ENCODE results near the gene PRRC2A.

The PRRC2A gene

DNA sequence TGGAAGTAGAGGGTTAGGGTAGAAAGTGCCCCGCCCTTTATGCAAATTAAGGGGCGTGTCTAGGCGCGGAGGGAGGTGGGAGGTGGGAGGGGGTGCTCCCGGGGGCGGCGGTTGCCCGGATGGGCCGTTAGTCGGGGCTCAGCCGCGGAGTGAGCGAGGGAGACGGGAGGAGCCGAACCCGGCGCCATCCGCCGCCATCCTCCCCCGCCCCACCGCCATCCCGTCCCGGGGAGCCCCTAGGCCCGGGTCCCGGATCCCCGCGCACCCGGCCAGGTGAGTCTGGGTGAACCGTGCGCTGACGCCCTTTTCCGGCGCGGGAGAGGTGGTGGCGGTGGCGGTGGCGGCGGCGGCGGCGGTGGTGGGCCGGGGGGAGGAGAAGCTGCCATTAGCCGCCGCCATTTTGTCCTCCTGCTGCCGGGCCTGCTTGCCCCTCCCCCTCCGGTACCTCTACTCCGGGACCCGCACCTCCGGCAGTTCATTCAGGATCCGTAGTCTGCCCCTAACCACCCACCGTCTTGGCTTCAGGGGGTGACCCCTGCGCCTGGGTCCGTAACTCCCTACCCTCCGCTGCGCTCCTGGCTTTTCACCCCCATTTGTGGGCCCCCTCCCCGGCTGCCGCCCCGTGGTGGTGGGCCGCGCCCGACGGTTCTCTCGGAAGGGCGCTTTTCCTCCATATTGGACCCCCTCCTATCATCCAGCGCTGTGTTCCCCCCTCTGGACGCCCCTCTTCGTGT lies at the start of gene PRRC2A (continued):
- TF ChIP-seq ZNF549 (tag by site-specific recombination; IDR thresholded peaks at IDR 0.05) (no peak), ZNF169 (tag by site-specific recombination; IDR thresholded peaks at IDR 0.05) (no peak), GFI1B (tag by site-specific recombination; IDR thresholded peaks at IDR 0.05) (no peak), YY1 (tag by site-specific recombination; IDR thresholded peaks at IDR 0.05) (peak; percentile 99), ZNF335 (tag by site-specific recombination; conservative IDR thresholded peaks at IDR 0.05) (no peak; the same call in 1 of the 2 replicates), BCL6B (tag by site-specific recombination; IDR thresholded peaks at IDR 0.05) (no peak), ZNF221 (tag by site-specific recombination; IDR thresholded peaks at IDR 0.05; ENCODE audit: borderline replicate concordance) (no peak), ZNF138 (tag by site-specific recombination; IDR thresholded peaks at IDR 0.05; ENCODE audit: borderline replicate concordance) (no peak), ZNF426 (tag by site-specific recombination; IDR thresholded peaks at IDR 0.05) (0 out of 2 replicates have a peak, but pooled peaks have one; percentile 3), ZNF530 (tag by site-specific recombination; IDR thresholded peaks at IDR 0.05; ENCODE audit: low read depth) (no peak), ZNF394 (tag by site-specific recombination; IDR thresholded peaks at IDR 0.05; ENCODE audit: borderline replicate concordance) (peak; percentile 81; the same call in 1 of the 2 replicates), ZNF792 (tag by site-specific recombination; IDR thresholded peaks at IDR 0.05) (0 out of 2 replicates have a peak, but pooled peaks have one; percentile 40), TRIM28 (IDR thresholded peaks at IDR 0.05; ENCODE audit: borderline replicate concordance, low read length) (no peak), ZNF366 (tag by site-specific recombination; conservative IDR thresholded peaks at IDR 0.05) (no peak), ZFP3 (tag by site-specific recombination; IDR thresholded peaks at IDR 0.05; ENCODE audit: low read depth) (no peak), ZNF830 (tag by site-specific recombination; IDR thresholded peaks at IDR 0.05; ENCODE audit: low read depth) (no peak), ZNF555 (tag by site-specific recombination; conservative IDR thresholded peaks at IDR 0.05) (no peak), ZNF513 (tag by site-specific recombination; IDR thresholded peaks at IDR 0.05) (peak; percentile 45), ZSCAN16 (tag by site-specific recombination; IDR thresholded peaks at IDR 0.05) (peak; percentile 63; the same call in 1 of the 2 replicates), ZNF146 (tag by site-specific recombination; IDR thresholded peaks at IDR 0.05) (peak; percentile 58), ZNF670 (tag by site-specific recombination; IDR thresholded peaks at IDR 0.05; ENCODE audit: low read depth) (no peak), BCL11A (tag by site-specific recombination; IDR thresholded peaks at IDR 0.05; ENCODE audit: low read depth) (no peak), ZFHX2 (tag by site-specific recombination; conservative IDR thresholded peaks at IDR 0.05) (peak; percentile 29; the same call in 1 of the 2 replicates), ZNF248 (tag by site-specific recombination; IDR thresholded peaks at IDR 0.05) (no peak)
- TF ChIP-seq, protein P1, sequence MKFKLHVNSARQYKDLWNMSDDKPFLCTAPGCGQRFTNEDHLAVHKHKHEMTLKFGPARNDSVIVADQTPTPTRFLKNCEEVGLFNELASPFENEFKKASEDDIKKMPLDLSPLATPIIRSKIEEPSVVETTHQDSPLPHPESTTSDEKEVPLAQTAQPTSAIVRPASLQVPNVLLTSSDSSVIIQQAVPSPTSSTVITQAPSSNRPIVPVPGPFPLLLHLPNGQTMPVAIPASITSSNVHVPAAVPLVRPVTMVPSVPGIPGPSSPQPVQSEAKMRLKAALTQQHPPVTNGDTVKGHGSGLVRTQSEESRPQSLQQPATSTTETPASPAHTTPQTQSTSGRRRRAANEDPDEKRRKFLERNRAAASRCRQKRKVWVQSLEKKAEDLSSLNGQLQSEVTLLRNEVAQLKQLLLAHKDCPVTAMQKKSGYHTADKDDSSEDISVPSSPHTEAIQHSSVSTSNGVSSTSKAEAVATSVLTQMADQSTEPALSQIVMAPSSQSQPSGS (tag by site-specific recombination; IDR thresholded peaks at IDR 0.05; ENCODE audit: low read depth) = no peak
- TF ChIP-seq, protein P2, sequence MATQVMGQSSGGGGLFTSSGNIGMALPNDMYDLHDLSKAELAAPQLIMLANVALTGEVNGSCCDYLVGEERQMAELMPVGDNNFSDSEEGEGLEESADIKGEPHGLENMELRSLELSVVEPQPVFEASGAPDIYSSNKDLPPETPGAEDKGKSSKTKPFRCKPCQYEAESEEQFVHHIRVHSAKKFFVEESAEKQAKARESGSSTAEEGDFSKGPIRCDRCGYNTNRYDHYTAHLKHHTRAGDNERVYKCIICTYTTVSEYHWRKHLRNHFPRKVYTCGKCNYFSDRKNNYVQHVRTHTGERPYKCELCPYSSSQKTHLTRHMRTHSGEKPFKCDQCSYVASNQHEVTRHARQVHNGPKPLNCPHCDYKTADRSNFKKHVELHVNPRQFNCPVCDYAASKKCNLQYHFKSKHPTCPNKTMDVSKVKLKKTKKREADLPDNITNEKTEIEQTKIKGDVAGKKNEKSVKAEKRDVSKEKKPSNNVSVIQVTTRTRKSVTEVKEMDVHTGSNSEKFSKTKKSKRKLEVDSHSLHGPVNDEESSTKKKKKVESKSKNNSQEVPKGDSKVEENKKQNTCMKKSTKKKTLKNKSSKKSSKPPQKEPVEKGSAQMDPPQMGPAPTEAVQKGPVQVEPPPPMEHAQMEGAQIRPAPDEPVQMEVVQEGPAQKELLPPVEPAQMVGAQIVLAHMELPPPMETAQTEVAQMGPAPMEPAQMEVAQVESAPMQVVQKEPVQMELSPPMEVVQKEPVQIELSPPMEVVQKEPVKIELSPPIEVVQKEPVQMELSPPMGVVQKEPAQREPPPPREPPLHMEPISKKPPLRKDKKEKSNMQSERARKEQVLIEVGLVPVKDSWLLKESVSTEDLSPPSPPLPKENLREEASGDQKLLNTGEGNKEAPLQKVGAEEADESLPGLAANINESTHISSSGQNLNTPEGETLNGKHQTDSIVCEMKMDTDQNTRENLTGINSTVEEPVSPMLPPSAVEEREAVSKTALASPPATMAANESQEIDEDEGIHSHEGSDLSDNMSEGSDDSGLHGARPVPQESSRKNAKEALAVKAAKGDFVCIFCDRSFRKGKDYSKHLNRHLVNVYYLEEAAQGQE (tag by site-specific recombination; IDR thresholded peaks at IDR 0.05) = peak; percentile 52
- TF ChIP-seq, protein P3, sequence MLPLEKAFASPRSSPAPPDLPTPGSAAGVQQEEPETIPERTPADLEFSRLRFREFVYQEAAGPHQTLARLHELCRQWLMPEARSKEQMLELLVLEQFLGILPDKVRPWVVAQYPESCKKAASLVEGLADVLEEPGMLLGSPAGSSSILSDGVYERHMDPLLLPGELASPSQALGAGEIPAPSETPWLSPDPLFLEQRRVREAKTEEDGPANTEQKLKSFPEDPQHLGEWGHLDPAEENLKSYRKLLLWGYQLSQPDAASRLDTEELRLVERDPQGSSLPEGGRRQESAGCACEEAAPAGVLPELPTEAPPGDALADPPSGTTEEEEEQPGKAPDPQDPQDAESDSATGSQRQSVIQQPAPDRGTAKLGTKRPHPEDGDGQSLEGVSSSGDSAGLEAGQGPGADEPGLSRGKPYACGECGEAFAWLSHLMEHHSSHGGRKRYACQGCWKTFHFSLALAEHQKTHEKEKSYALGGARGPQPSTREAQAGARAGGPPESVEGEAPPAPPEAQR (tag by site-specific recombination; IDR thresholded peaks at IDR 0.05) = no peak
- TF ChIP-seq, protein P4, sequence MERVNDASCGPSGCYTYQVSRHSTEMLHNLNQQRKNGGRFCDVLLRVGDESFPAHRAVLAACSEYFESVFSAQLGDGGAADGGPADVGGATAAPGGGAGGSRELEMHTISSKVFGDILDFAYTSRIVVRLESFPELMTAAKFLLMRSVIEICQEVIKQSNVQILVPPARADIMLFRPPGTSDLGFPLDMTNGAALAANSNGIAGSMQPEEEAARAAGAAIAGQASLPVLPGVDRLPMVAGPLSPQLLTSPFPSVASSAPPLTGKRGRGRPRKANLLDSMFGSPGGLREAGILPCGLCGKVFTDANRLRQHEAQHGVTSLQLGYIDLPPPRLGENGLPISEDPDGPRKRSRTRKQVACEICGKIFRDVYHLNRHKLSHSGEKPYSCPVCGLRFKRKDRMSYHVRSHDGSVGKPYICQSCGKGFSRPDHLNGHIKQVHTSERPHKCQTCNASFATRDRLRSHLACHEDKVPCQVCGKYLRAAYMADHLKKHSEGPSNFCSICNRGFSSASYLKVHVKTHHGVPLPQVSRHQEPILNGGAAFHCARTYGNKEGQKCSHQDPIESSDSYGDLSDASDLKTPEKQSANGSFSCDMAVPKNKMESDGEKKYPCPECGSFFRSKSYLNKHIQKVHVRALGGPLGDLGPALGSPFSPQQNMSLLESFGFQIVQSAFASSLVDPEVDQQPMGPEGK (tag by site-specific recombination; IDR thresholded peaks at IDR 0.05) = peak; percentile 93
